Stimulated activated CD8-positive, alpha-beta memory T cell treated with anti-CD3 and anti-CD28 coated beads, Interleukin-7, amount 100 ng/mL, for 4 hours (primary cell): ENCODE results near the gene WDR1.

Source experiments
- DNase-seq, 2 donors: peaks; one replicate each; pipeline ENCODE4 v3.0.0-alpha.2; 2020; ENCODE audit warnings: low read depth in 2 of 2

WDR1 gene

GRCh38 chr4:10084651-10085358 is 31.8 kb downstream of the WDR1 start:
- DNase-seq: no peak

GRCh38 chr4:10083861-10084641 is 32.5 kb downstream of the WDR1 start:
- no peak for DNase-seq

GRCh38 chr4:10083331-10083771 is 33.2 kb downstream of the WDR1 start:
- no peak for DNase-seq

DNA sequence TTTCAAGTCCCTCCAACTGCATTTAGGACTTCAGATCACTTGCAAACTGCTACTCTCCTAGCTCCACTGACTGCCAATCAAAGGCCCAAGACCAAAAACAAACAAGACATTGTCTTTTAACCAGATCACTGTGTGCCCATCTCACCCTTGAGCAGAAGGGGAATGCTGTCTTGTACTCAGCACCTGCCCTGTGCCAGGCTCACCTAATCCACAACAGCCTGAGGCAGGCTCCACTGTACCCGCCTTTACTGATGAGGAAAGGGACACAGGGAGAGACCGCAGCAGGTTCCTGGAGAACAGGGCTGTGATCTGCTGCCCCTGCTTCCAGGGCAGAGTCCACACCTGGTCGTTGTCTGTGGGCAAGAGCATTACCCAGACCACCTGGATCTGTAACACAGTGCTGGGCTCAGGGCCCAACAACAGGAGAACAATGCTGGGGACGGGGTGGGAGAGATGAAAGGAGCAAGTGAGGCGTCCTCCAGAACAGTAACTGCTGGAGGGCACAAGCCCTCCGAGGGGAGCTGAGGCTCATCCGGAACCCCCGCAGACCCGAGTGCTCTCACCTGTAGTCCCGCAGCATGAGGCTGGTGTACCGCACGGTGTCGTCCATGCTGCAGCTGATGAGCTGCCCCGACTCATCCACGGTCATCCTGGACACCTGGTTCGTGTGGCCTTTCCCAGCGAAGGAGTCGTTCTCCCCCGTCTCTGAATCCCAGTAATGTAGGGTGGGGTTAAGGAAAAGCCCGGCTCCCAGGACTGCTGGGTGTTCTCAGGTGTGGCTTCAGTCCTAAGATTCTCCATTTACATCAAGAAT is 33.9 kb downstream of the WDR1 start:
- DNase-seq: no peak

DNA sequence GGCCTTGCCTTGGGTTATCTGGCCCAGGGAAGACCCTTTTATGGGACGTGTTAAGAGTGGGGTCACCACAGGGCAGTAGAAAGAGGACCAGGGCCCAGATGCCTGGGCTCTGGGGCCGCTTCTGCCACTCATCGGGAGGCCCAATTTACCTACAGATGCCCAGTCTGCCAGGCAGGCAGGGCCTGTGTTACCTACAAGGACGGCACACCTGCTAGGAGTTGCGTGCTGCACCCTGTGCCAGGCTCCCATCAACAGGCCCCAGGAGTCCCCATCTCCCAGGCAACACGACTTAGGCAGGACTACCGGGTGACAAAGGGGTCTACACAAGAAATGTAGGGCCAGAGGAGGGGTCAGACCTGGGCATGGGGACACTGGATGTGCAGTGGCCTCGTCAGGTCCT is 34.6 kb downstream of the WDR1 start:
- no peak for DNase-seq

- DNase-seq: no peak
Observed at GRCh38 chr4:10081218-10081606, 35.4 kb downstream of the WDR1 start.

DNA sequence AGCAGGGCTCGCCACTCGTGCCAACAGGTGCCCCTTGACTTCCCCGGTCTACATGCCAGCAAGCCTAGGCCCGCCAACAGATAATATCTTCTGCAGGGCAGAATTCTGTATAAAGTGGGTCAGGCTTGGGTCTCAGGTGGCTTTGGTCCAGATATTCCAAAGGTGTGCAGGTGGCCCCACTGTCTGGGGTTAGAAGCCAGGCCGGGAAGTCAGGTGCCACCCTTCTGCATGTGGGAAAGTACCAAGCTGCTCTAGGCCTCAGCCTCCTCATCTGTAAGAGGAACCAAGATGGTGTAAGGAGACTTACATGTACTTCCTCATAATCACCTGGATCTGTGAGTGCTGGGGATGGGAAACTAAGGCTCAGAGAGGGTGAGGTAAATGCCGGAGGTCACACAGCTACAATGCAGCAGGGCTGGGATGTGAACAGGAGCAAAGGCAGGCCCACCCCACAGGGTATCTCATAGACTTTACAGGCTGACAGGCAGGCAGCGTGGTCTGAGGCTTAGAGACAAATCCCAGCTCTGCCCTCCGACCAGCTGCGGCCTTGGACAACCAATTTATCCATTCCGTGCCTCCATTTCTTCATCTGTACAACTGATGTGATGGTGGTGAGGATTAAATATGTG is 35.9 kb downstream of the WDR1 start:
- DNase-seq: no peak

DNA sequence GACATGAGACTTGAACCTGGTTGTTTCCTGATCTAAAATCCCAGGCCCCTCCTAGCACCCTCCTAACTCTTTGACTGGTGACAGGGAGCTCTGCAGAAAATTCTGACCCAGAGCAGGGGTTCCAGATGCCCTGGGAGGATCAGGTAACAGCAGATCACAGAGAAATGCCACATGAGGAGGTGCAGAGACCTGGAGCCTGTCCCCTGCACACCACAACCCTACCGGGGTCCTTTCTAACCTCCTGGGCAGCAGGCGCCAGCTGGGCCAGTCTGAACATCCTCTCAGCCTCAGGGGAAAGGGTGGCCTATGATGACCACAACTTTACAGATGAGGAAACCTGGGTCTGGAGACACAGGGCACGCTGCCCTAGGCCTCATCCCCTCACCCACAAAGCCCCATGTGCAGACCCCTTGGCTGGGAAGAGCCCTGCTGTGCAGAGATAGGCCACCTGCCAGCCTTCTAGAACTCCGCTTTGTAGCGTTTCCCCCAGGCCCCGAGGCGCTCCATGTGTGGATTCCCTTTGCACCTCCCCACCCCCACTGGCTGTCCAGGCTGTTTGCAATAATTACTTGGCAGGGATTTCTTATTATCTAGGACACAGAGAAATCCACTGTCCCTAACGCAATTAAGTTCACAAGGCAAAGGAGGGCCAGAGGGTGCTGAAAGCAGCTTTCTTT is 36.5 kb downstream of the WDR1 start:
- no peak for DNase-seq

GRCh38 chr4:10079256-10079655 is 37.3 kb downstream of the WDR1 start:
- DNase-seq: no peak

DNA sequence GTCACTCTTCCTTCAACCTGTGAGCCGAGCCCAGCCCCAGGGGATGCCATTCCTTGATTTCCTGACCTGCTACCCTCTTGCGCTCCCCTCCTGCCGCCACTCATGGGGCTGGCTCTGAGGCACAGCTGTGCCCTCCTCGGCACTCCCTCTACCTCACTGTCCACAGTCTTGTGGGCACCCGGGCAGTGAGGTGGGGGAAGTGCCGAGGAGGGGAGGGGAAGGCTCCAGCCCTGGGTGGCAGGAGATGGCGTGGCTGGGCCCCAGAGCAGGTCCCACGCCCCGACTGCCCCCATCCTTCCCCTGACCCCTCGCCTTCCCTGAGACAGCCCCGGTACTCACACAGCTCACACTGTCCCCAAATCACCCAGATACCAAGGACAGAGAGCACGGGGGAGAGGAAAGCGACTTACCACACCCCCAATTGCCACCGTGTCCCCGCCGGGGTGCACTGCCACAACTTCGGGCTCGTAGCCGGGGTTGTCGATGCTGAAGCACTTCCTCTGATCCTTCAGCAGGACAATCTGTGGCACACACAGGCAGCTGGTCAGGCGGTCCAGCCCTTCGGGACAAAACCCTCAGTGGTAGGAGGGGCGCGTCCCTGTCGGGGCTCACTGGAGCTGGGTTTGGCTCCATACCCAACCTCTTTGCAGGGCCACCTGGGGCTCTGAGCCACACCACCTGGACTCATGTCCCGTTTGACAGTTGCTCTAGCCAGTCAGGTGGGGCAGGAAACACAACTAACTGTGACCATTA is 37.9 kb downstream of the WDR1 start:
- no peak for DNase-seq

GRCh38 chr4:10077483-10078335 is 38.9 kb downstream of the WDR1 start:
- no peak for DNase-seq

GRCh38 chr4:10077076-10077475 is 39.5 kb downstream of the WDR1 start:
- DNase-seq: no peak

DNA sequence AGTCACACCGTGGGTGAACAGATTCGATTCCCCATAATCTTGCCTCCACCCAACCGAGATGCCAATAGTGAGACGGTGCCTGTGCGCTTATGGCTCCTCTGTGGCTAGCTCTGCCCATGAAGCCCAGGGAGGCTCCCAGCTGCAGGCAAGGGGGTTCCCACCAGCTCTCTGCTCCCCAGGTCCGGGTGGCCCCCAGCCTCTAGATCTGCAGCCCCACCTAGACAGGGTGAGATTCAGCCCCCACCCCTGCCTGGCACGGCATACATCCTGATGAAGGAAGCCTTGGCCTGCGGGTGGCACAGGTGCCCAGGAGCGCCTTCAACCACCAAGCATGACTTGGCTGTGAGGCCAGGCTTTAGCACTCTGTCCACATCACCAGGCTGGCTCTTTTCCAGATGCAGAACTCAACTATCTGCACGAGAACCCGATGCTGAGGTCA is 40.6 kb downstream of the WDR1 start:
- no peak for DNase-seq

GRCh38 chr4:10075158-10075863 is 41.3 kb downstream of the WDR1 start:
- DNase-seq: no peak

DNA sequence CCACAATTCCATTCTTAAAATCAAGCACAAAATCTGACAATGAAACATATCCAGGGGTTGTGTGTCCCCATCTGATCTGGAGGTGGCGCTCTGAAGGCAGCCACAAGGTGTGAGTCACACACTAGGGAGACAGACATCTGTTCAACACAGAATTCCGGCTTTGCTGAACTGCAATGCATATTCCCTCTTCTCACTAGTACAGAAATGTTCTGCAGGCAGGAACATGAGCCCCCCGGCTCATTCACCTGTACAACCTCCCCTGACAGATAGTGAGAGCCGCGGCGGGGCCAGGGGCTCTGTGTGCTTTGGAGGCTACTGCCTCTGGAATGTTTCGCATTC is 41.9 kb downstream of the WDR1 start:
- DNase-seq: no peak

- no peak for DNase-seq
Observed at GRCh38 chr4:10074076-10074766, 42.4 kb downstream of the WDR1 start.

GRCh38 chr4:10072420-10073017 is 44.1 kb downstream of the WDR1 start:
- DNase-seq: no peak

GRCh38 chr4:10069075-10069642 is 47.4 kb downstream of the WDR1 start:
- no peak for DNase-seq
